K562 (cell line): ENCODE data around the gene SHB. TPM values are rescaled to one million over a fixed set of nuclear protein-coding genes. Genes with fewer than 3 reads are reported as not detected.

ENCODE experiments used
- ATAC-seq: fragments of 200-7000 bp; cut with Tn5 transposase; 3 replicates; pipeline ENCODE4 v1.9.1; 2020; ENCODE audit warnings: moderate library complexity
- BruUV-seq: library from RNA; stranded (reverse); fragments of 400-500 nt; replicated peaks from 2 replicates; lab custom pipeline; 2021; lab: Mats Ljungman, UMichigan
- CTCF ChIA-PET: fragments of 300-600 bp; formaldehyde crosslinking; extraction: SDS; loops from one replicate; lab custom pipeline; 2021; ENCODE audit warnings: low intra/inter-chr PET ratio; lab: Yijun Ruan, JAX
- POLR2A ChIA-PET: fragments of 300-600, 350-650 bp; sonication (Branson Sonifier 250); formaldehyde crosslinking; extraction: SDS; loops from one replicate; lab custom pipeline; 2021; ENCODE audit warnings: antibody characterized with exemption, inconsistent platforms; lab: Yijun Ruan, JAX
- DNase-seq, 4 experiments: peaks; one replicate each; pipeline versions ENCODE4 v3.0.0 to v3.0.0-alpha.2; 2011 to 2018; ENCODE audit warnings: low spot score in 3 of 4, mixed read lengths in 3 of 4; ENCODE audit errors: extremely low read depth in 1 of 4
- FAIRE-seq: peaks from 2 replicates; lab custom pipeline; 2011; peaks lifted over from hg19 to GRCh38; lab: Jason Lieb, UNC
- H2AFZ ChIP-seq: 2 replicates; pipeline ENCODE4 v1.6.0; 2011; ENCODE audit warnings: low read depth, low read length, control low read depth, inconsistent platforms
- H3K27ac ChIP-seq: fragments of 200-600 bp; 3 replicates; pipeline ENCODE4 v1.8.0; 2011; ENCODE audit warnings: low read depth, mild to moderate bottlenecking, control low read depth, inconsistent platforms, low read length, moderate library complexity, mixed read lengths; ENCODE audit errors: extremely low read depth
- H3K27me3 ChIP-seq, 2 experiments: fragments of 300-600 bp in 1 of 2; 2 replicates in 1 of 2; 3 replicates in 1 of 2; pipeline versions ENCODE4 v1.6.0 to v1.8.0; 2011; ENCODE audit warnings: inconsistent platforms in 2 of 2, low read length in 2 of 2, mild to moderate bottlenecking in 1 of 2, mixed read lengths in 1 of 2, moderate library complexity in 1 of 2; ENCODE audit not compliant: control insufficient read depth in 2 of 2, insufficient read depth in 2 of 2
- H3K36me3 ChIP-seq: fragments of 300-600 bp; 3 replicates; pipeline ENCODE4 v1.8.0; 2011; ENCODE audit warnings: mild to moderate bottlenecking, low read length, inconsistent platforms; ENCODE audit not compliant: control insufficient read depth, insufficient read depth
- H3K4me1 ChIP-seq, 2 experiments: fragments of 200-600 bp in 1 of 2; replicated peaks in 1 of 2; 2 replicates in 1 of 2; 3 replicates in 1 of 2; pipeline versions ENCODE4 v1.5.1 to v1.8.0; 2011; ENCODE audit warnings: inconsistent platforms in 2 of 2, low read length in 2 of 2, mild to moderate bottlenecking in 1 of 2, mixed read lengths in 1 of 2, moderate library complexity in 1 of 2; ENCODE audit not compliant: control insufficient read depth in 2 of 2, insufficient read depth in 2 of 2
- H3K4me2 ChIP-seq: 2 replicates; pipeline ENCODE4 v1.6.1; 2011; ENCODE audit warnings: low read length, control low read depth, inconsistent platforms, mixed read lengths; ENCODE audit not compliant: insufficient read depth
- H3K4me3 ChIP-seq: fragments of 200-600 bp; sonication (generic), shearing (Covaris generic); 2 replicates; pipeline ENCODE4 v1.5.1; 2016; ENCODE audit warnings: control low read depth, inconsistent platforms
- H3K79me2 ChIP-seq: fragments of 200-600 bp; 3 replicates; pipeline ENCODE4 v1.8.0; 2011; ENCODE audit warnings: low read length, inconsistent platforms; ENCODE audit not compliant: control insufficient read depth, insufficient read depth
- H3K9ac ChIP-seq, 2 experiments: 2 replicates each; pipeline versions ENCODE4 v1.6.0 to v1.6.1; 2011; ENCODE audit warnings: low read depth in 2 of 2, low read length in 2 of 2, control low read depth in 1 of 2, inconsistent platforms in 1 of 2, mild to moderate bottlenecking in 1 of 2, mixed read lengths in 1 of 2; ENCODE audit not compliant: insufficient read depth in 1 of 2
- H3K9me1 ChIP-seq: one replicate; pipeline ENCODE4 v1.6.0; 2011; ENCODE audit warnings: inconsistent platforms, mild to moderate bottlenecking, low read length, moderate library complexity; ENCODE audit not compliant: control insufficient read depth, insufficient read depth
- H3K9me3 ChIP-seq: replicated peaks from 2 replicates; pipeline ENCODE4 v1.5.1; 2011; ENCODE audit warnings: low read depth, low read length, inconsistent platforms; ENCODE audit not compliant: control insufficient read depth, insufficient read depth
- H4K20me1 ChIP-seq: replicated peaks from 2 replicates; pipeline ENCODE4 v1.6.1; 2011; ENCODE audit warnings: low read length, inconsistent platforms, mixed read lengths; ENCODE audit not compliant: control insufficient read depth, insufficient read depth
- BCLAF1 ChIP-seq, 2 experiments: fragments of 450-650 bp in 1 of 2; IDR thresholded peaks; 2 replicates each; pipeline ENCODE4 v1.6.1; 2011 to 2017; ENCODE audit warnings: low read depth in 2 of 2, antibody characterized with exemption in 1 of 2, borderline replicate concordance in 1 of 2, low read length in 1 of 2, mild to moderate bottlenecking in 1 of 2, mixed read lengths in 1 of 2; ENCODE audit not compliant: control insufficient read depth in 1 of 2
- BHLHE40 ChIP-seq: IDR thresholded peaks from 2 replicates; pipeline ENCODE4 v1.6.1; 2011; ENCODE audit warnings: low read length, improper control_type of control experiment
- CBFA2T3 ChIP-seq: fragments of 450-650 bp; IDR thresholded peaks from 2 replicates; pipeline ENCODE4 v1.6.1; 2017
- CHD4 ChIP-seq: fragments of 200-600 bp; sonication (generic); IDR thresholded peaks from 3 replicates; pipeline ENCODE4 v1.6.1; 2012; ENCODE audit warnings: low read depth, mild to moderate bottlenecking, mixed read lengths, low read length, inconsistent platforms; ENCODE audit not compliant: insufficient read depth, insufficient replicate concordance, poor library complexity, severe bottlenecking
- MECOM ChIP-seq: fragments of 250-450 bp; sonication (Bioruptor Pico); IDR thresholded peaks from 2 replicates; pipeline ENCODE4 v1.8.0; 2022; ENCODE audit warnings: inconsistent platforms
- PML ChIP-seq: IDR thresholded peaks from 2 replicates; pipeline ENCODE4 v1.6.1; 2012; ENCODE audit warnings: low read length, inconsistent platforms
- TFAP4 ChIP-seq: sonication (generic); formaldehyde crosslinking; IDR thresholded peaks from 2 replicates; pipeline ENCODE4 v1.8.0; 2022; ENCODE audit warnings: missing genetic modification reagents, mild to moderate bottlenecking, moderate library complexity, borderline replicate concordance
- ZNF134 ChIP-seq: fragments of 250-450 bp; sonication (Bioruptor Pico); conservative IDR thresholded peaks from 2 replicates; pipeline ENCODE4 v1.4.0; 2020
- ZNF232 ChIP-seq: sonication (generic); formaldehyde crosslinking; IDR thresholded peaks from 2 replicates; pipeline ENCODE4 v1.8.0; 2022; ENCODE audit warnings: mild to moderate bottlenecking, missing genetic modification reagents
- ZNF384 ChIP-seq: IDR thresholded peaks from 2 replicates; pipeline ENCODE4 v1.6.1; 2012; ENCODE audit warnings: low read depth, low read length, improper control_type of control experiment
- ZNF444 ChIP-seq: fragments of 250-450 bp; sonication (Bioruptor Pico); IDR thresholded peaks from 2 replicates; pipeline ENCODE4 v1.4.0; 2020; ENCODE audit warnings: mild to moderate bottlenecking, moderate library complexity
- ZNF592 ChIP-seq: fragments of 450-650 bp; IDR thresholded peaks from 2 replicates; pipeline ENCODE4 v1.6.1; 2017; ENCODE audit warnings: antibody characterized with exemption, mild to moderate bottlenecking
- WGBS: fragments of 100-300 bp; shearing (Covaris generic); methylation state at CpG from one replicate; pipeline ENCODE4 v1.1.6; 2016; ENCODE audit warnings: low coverage, mixed read lengths; ENCODE audit not compliant: insufficient coverage; ENCODE audit errors: missing lambda C conversion rate; 5-methylcytosine and 5-hydroxymethylcytosine counted together
- in situ Hi-C: fragments of 300-500 bp; cut with MboI; formaldehyde crosslinking; loops from 4 replicates; pipeline ENCODE4 v1.15.0; 2018; ENCODE audit warnings: inconsistent platforms, mixed read lengths
- intact Hi-C: fragments of 100-400 bp; cut with micrococcal nuclease; formaldehyde crosslinking; loops from 2 replicates; pipeline ENCODE4 v1.14.2; 2022
- polyA plus RNA-seq, 8 experiments: library from polyadenylated mRNA; depleted of rRNA in 4 of 8; stranded (reverse) in 5 of 8; unstranded in 3 of 8; fragments of >200 nt; fragmentation: Nextera tagmentation in 2 of 8; fragmentation: Illumina TruSeq in 1 of 8; extraction: Ambion mirVana in 2 of 8; extraction: Trizol in 1 of 8; gene quantifications; 2 replicates each; pipeline versions ENCODE4 v1.2.1 to v1.2.3, GENCODE V29; 2011 to 2014; ENCODE audit warnings: inconsistent platforms in 1 of 8, missing spikeins in 1 of 8
- total RNA-seq, 7 experiments: library from RNA; depleted of rRNA in 6 of 7; stranded (reverse); fragments of >200 nt in 6 of 7; fragmentation: Illumina TruSeq in 2 of 7; extraction: Trizol in 2 of 7; gene quantifications; 2 replicates each; pipeline versions ENCODE4 v1.2.1 to v1.2.3, GENCODE V29; 2011 to 2021; ENCODE audit warnings: low replicate concordance in 1 of 7

SHB gene
- total and polyA plus RNA-seq, 9 of the 15 experiments (the other 6 are each of a cell fraction or from before 2014, with no cell fraction given) = 0.78 to 16.0 (median 5.3) TPM

GRCh38 chr9:37956904-37957663 lies 111.9 kb downstream of the SHB start:
- H3K27me3 ChIP-seq = no peaks in the 10 kb centered on the region
- intact Hi-C loops = no loop called here
- H3K9me3 ChIP-seq = no peaks in the 10 kb centered on the region
- peak; percentile 91 for FAIRE-seq
- POLR2A ChIA-PET = interaction anchor here (1.0 to 1.4 kb wide), 2 partner anchors 10 to 123 kb away, joined by 4 to 5 read pairs; no protein-coding TSS in a partner anchor
- peak; percentile 79 for ATAC-seq
- H3K9ac ChIP-seq = peak overlapping the region in 1 of 2 experiments; percentile 77; a peak in 1 of 4 replicates
- peak; percentile 52 to 81 (median 65) for DNase-seq
- 26% methylated on average over 16 of the region's 16 CpGs for WGBS
- CTCF ChIA-PET = no interaction called here
- in situ Hi-C loops = no loop called here
- peaks cover 31% of the 10 kb centered on the region; the same call in 2 of the 3 replicates for H3K36me3 ChIP-seq
- H3K79me2 ChIP-seq = no peaks in the 10 kb centered on the region
- H3K4me1 ChIP-seq = peaks cover 36 to 41% of the 10 kb centered on the region in 2 experiments
- peaks cover 18% of the 10 kb centered on the region for H3K9me1 ChIP-seq
- H3K4me3 ChIP-seq = no peak overlapping the region
- no TSS peak for BruUV-seq
- H3K27ac ChIP-seq = no peak overlapping the region
- H3K4me2 ChIP-seq = peak overlapping the region; percentile 42
- peaks cover 14% of the 10 kb centered on the region for H4K20me1 ChIP-seq
- H2AFZ ChIP-seq = no peak overlapping the region
- TF ChIP-seq CBFA2T3 (peak; percentile 70), MECOM (CRISPR knock-in tag) (no peak), ZNF232 (no peak), ZNF444 (CRISPR knock-in tag) (no peak), ZNF592 (peak; percentile 43; the same call in 1 of the 2 replicates), TFAP4 (CRISPR knock-in tag) (peak; percentile 19; the same call in 1 of the 2 replicates), PML (no peak), ZNF384 (no peak), CHD4 (no peak), BHLHE40 (0 out of 2 replicates have a peak, but pooled peaks have one; percentile 33), ZNF134 (CRISPR knock-in tag) (no peak), BCLAF1 (IDR thresholded peaks at IDR 0.05; ENCODE audit: borderline replicate concordance in 1 of 2, control insufficient read depth in 1 of 2, low read depth in 2 of 2, low read length in 1 of 2) (no peak)
